Measurements from ENCODE around the gene ADCY9. TPM values are rescaled to one million over a fixed set of nuclear protein-coding genes. Genes with fewer than 3 reads are reported as not detected.

The ADCY9 gene
- total RNA-seq, 1 experiment from 2014 or later, result 7.1 TPM

- no TSS peak for BruUV-seq (replicated peaks)
- intact Hi-C loops (cut with micrococcal nuclease; ENCODE audit: unreplicated experiment), result no loop called here
- H3K27ac Mint-ChIP-seq (ENCODE audit: unreplicated experiment), result no peak overlapping the region
- H3K36me3 Mint-ChIP-seq (ENCODE audit: insufficient read depth, unreplicated experiment), result peaks cover 11% of the 10 kb centered on the region
- no peaks in the 10 kb centered on the region for H3K9me3 Mint-ChIP-seq (ENCODE audit: low read depth, unreplicated experiment)
- TF ChIP-seq, protein P1, sequence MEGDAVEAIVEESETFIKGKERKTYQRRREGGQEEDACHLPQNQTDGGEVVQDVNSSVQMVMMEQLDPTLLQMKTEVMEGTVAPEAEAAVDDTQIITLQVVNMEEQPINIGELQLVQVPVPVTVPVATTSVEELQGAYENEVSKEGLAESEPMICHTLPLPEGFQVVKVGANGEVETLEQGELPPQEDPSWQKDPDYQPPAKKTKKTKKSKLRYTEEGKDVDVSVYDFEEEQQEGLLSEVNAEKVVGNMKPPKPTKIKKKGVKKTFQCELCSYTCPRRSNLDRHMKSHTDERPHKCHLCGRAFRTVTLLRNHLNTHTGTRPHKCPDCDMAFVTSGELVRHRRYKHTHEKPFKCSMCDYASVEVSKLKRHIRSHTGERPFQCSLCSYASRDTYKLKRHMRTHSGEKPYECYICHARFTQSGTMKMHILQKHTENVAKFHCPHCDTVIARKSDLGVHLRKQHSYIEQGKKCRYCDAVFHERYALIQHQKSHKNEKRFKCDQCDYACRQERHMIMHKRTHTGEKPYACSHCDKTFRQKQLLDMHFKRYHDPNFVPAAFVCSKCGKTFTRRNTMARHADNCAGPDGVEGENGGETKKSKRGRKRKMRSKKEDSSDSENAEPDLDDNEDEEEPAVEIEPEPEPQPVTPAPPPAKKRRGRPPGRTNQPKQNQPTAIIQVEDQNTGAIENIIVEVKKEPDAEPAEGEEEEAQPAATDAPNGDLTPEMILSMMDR (IDR thresholded peaks at IDR 0.05; ENCODE audit: unreplicated experiment), result no peak
- peaks cover 10% of the 10 kb centered on the region for H3K4me1 Mint-ChIP-seq (ENCODE audit: low read depth, unreplicated experiment)
- DNase-seq, result no peak
- peaks cover 60% of the 10 kb centered on the region for H3K27me3 Mint-ChIP-seq (ENCODE audit: unreplicated experiment)
- CTCF ChIA-PET, result interaction anchor here (0.7 kb wide), 1 partner anchor 303 kb away, joined by 6 read pairs; no protein-coding TSS in a partner anchor
- peak overlapping the region; percentile 42 for H3K4me3 Mint-ChIP-seq (ENCODE audit: low read depth, unreplicated experiment)
Measured at GRCh38 chr16:3957344-3957980, 158.8 kb downstream of the ADCY9 start.

- no peaks in the 10 kb centered on the region for H3K9me3 Mint-ChIP-seq (ENCODE audit: low read depth, unreplicated experiment)
- no peak overlapping the region for H3K27ac Mint-ChIP-seq (ENCODE audit: unreplicated experiment)
- H3K27me3 Mint-ChIP-seq (ENCODE audit: unreplicated experiment), result peaks cover 89% of the 10 kb centered on the region
- no TSS peak for BruUV-seq (replicated peaks)
- TF ChIP-seq, protein P1 (IDR thresholded peaks at IDR 0.05; ENCODE audit: unreplicated experiment), result no peak
- no peak overlapping the region for H3K4me3 Mint-ChIP-seq (ENCODE audit: low read depth, unreplicated experiment)
- CTCF ChIA-PET, result no interaction called here
- intact Hi-C loops (cut with micrococcal nuclease; ENCODE audit: unreplicated experiment), result no loop called here
- DNase-seq, result no peak
- H3K4me1 Mint-ChIP-seq (ENCODE audit: low read depth, unreplicated experiment), result peaks cover 28% of the 10 kb centered on the region
- H3K36me3 Mint-ChIP-seq (ENCODE audit: insufficient read depth, unreplicated experiment), result peaks cover 5% of the 10 kb centered on the region
Measured at GRCh38 chr16:3954411-3954921, 161.8 kb downstream of the ADCY9 start.

DNA sequence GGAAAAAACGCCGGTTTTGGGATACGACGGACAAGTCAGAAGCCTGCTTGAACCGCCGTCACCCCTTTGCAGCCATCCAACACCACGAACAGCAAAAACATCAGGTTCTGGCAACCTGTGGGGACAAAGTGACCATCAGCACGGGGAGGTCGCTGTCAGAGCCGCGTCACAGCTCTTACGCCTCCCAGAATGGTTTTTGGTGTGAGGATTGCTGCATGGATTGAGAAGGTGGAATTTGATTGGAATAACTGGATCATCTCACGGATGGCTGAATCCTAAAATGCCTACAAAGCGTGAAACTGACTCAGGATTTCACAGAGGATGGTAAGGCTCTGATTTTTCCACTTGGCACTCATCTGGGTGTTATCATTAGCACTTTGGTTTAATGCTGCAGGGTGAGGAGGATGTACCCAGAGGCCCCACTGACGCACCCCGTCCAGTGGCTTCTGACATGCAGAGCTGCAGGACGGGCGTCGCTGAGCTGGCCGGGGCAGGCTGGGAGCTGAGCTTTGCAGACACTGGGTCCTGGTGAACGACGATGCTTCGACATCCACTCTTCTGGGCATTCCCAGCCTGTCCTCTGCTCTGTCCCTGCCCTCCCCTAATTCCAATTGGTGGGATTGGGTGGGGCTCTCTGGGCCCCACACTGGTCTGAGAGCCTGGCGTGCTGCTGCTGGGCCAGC is 162.4 kb downstream of the ADCY9 start:
- BruUV-seq (replicated peaks), result no TSS peak
- peaks cover 5% of the 10 kb centered on the region for H3K36me3 Mint-ChIP-seq (ENCODE audit: insufficient read depth, unreplicated experiment)
- H3K27ac Mint-ChIP-seq (ENCODE audit: unreplicated experiment), result no peak overlapping the region
- CTCF ChIA-PET, result no interaction called here
- peaks cover 28% of the 10 kb centered on the region for H3K4me1 Mint-ChIP-seq (ENCODE audit: low read depth, unreplicated experiment)
- DNase-seq, result no peak
- H3K9me3 Mint-ChIP-seq (ENCODE audit: low read depth, unreplicated experiment), result no peaks in the 10 kb centered on the region
- intact Hi-C loops (cut with micrococcal nuclease; ENCODE audit: unreplicated experiment), result no loop called here
- H3K27me3 Mint-ChIP-seq (ENCODE audit: unreplicated experiment), result peaks cover 84% of the 10 kb centered on the region
- TF ChIP-seq, protein P1 (IDR thresholded peaks at IDR 0.05; ENCODE audit: unreplicated experiment), result no peak
- no peak overlapping the region for H3K4me3 Mint-ChIP-seq (ENCODE audit: low read depth, unreplicated experiment)

DNA sequence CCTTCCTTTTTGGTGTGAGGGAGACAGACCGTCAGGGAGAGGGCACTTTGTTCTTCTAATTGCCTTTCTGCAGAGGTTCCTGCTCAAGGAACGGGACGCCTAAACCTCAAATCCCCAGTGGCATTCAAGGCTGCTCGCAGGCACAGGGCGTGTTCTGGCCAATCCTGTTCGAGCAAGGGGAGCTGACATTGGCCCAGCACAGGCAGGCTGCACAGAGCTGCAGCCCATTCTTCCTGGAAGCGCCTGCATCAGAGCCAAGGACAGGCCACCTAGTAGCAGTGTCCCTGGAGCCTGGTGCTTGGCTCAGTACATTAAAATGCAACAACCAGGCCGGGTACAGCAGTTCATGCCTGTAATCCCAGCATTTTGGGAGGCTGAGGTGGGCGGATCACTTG is 163.5 kb downstream of the ADCY9 start:
- BruUV-seq (replicated peaks), result no TSS peak
- CTCF ChIA-PET, result no interaction called here

More for the DNA sequence above, 163.5 kb downstream of the ADCY9 start:
- H3K9me3 Mint-ChIP-seq (ENCODE audit: low read depth, unreplicated experiment), result no peaks in the 10 kb centered on the region
- H3K4me3 Mint-ChIP-seq (ENCODE audit: low read depth, unreplicated experiment), result no peak overlapping the region
- no peak overlapping the region for H3K27ac Mint-ChIP-seq (ENCODE audit: unreplicated experiment)
- DNase-seq, result no peak
- intact Hi-C loops (cut with micrococcal nuclease; ENCODE audit: unreplicated experiment), result no loop called here
- H3K4me1 Mint-ChIP-seq (ENCODE audit: low read depth, unreplicated experiment), result peaks cover 28% of the 10 kb centered on the region
- H3K36me3 Mint-ChIP-seq (ENCODE audit: insufficient read depth, unreplicated experiment), result peaks cover 5% of the 10 kb centered on the region
- TF ChIP-seq, protein P1 (IDR thresholded peaks at IDR 0.05; ENCODE audit: unreplicated experiment), result no peak
- peaks cover 87% of the 10 kb centered on the region for H3K27me3 Mint-ChIP-seq (ENCODE audit: unreplicated experiment)
